Measurements from ENCODE around the gene EIF2B2. TPM values are rescaled to one million over a fixed set of nuclear protein-coding genes. Genes with fewer than 3 reads are reported as not detected.

Gene EIF2B2
- total RNA-seq, result 10 to 100 TPM; 33.7 to 90.2 TPM

DNA sequence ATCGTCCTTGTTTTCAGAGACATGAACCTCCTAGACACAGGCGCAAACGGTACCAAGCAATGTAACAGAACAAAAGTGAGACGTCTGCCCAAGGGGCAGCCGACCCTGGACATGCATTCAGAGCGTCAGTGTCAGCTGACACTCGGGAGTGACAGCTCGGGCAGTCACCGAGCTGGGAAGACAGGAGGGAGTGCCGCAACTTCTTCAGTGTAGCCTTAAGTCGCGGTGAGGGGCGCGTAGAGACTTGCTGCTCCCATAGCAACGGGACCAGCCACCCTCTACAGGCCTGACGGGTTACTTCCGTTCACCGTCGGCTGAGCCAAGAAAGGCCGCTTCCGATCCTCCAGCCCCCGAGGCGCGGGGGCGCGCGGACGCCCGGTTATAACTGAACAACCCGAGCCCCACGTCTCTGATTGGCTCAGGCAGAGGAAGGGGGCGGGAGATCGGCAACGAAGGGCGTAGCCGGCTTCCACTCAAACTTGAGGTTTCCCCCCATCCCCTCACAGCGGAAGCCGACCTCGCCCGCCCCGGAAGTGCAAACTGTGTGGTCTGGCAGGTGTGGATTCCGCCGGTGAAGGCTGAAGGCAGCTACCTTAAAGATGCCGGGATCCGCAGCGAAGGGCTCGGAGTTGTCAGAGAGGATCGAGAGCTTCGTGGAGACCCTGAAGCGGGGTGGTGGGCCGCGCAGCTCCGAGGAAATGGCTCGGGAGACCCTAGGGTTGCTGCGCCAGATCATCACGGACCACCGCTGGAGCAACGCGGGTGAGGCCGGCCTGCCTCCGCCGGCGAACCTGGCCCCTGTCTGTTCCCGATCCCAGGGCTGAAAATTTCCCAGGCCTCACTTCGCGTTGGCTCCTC is at the start of gene EIF2B2:
Gene EIF2B2, plus strand, starts transcription at position 530 of the 858 bp plus-strand sequence. Its CDS starts 70 bp downstream, at position 600.

GRCh38 chr14:74955229-74956026 is 47.3 kb upstream of the EIF2B2 start, which contains the start of gene PGF:
Gene PGF (minus strand): TSS chr14:74955597. CDS start chr14:74955242, 355 bp downstream.

DNA sequence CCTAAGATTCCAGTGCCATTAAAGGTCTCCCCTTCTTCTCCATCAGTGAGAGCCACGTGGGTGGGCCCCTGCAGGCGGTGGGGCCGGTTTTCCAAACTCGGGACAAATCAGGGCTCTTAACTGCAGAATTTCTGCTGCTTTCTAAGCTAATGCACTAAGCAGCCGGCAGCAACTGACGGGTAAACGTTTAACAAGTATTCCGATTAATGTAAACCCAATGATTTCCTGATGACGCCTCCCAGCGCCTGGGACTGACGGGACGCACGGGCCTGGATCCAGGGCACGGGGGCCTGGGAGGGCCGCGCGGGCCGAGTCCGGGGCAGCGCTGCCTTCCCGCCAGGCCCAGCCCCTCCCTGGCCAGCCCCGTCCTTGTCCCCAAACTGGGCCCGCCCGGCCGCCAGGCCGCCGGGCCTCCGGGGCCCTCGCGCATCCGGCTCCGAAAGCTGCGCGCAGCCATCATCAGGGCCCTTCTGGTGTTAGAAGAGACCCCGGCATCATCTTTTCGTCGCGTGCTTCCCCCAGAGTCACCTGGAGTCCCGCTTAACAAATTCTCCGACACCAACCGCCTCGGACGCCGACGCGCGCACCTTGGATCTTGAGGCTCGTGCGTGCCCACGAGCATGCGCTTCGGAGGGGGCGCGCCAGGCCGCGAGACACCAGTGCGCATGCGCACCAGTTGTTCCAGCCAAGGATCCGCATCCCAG is 48.3 kb downstream of the EIF2B2 start, which contains the start of gene MLH3:
Gene MLH3, minus strand, starts transcription at position 616 of the 704 bp plus-strand sequence. CDS start 1,812 bp downstream, outside the sequence.

Small RNA genes lying within 50 kb of the gene (small RNA-seq; reads per million reads assigned to genes)
- 0 reads per million in 2 donors for gene RNU6-689P

Other genes starting within 250 kb of the EIF2B2 start
- gene YLPM1, start 239.6 kb upstream of the EIF2B2 start, total RNA-seq, result 10 to 100 TPM; 18.9 to 23.0 TPM
- gene PROX2, start 126.8 kb upstream of the EIF2B2 start, total RNA-seq, result not detected
- 10 to 100 TPM; 53.3 to 69.3 TPM for gene DLST, start 121.0 kb upstream of the EIF2B2 start, total RNA-seq
- 1 to 10 TPM; 6.9 to 7.7 TPM for gene RPS6KL1, start 79.7 kb upstream of the EIF2B2 start, total RNA-seq
- 1 to 10 TPM; 5.2 to 9.3 TPM for gene PGF, start 47.3 kb upstream of the EIF2B2 start, total RNA-seq
- gene MLH3, start 48.5 kb downstream of the EIF2B2 start, total RNA-seq, result 10 to 100 TPM; 15.1 to 15.3 TPM
- gene ACYP1, start 61.1 kb downstream of the EIF2B2 start, total RNA-seq, result 10 to 100 TPM; 12.4 to 17.3 TPM
- gene ZC2HC1C, start 66.7 kb downstream of the EIF2B2 start, total RNA-seq, result 1 to 10 TPM; 1.4 to 2.7 TPM
- gene NEK9, start 124.1 kb downstream of the EIF2B2 start, total RNA-seq, result 10 to 100 TPM; 32.3 to 57.1 TPM
- gene TMED10, start 173.7 kb downstream of the EIF2B2 start, total RNA-seq, result 100 to 1,000 TPM; 283 to 311 TPM

Measured in melanocyte of skin (primary cell).